ENCODE results near the gene PLSCR3. TPM values are rescaled to one million over a fixed set of nuclear protein-coding genes. Genes with fewer than 3 reads are reported as not detected.

Gene PLSCR3
- polyA plus RNA-seq, 1 experiment: 76.1 TPM

DNA sequence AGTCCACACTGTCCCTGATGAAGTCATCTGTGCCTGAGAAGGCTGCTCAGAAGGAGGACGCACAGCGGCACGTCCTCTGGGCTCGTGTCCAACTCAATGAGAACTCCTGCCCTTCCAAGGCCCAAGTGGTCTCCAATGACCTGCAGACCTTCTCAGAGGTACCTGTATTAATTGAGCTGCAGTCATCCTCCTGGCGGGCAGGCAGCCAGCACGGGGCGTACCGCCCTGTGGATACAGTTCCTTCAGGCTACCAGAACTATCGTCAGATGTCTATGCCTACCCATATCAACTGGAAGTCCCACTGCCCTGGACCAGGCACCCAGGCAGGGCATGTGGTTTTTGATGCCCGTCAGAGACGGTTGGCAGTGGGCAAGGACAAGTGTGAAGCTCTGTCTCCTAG, 38.0 kb upstream of the PLSCR3 start:
- TF ChIP-seq, protein P1, sequence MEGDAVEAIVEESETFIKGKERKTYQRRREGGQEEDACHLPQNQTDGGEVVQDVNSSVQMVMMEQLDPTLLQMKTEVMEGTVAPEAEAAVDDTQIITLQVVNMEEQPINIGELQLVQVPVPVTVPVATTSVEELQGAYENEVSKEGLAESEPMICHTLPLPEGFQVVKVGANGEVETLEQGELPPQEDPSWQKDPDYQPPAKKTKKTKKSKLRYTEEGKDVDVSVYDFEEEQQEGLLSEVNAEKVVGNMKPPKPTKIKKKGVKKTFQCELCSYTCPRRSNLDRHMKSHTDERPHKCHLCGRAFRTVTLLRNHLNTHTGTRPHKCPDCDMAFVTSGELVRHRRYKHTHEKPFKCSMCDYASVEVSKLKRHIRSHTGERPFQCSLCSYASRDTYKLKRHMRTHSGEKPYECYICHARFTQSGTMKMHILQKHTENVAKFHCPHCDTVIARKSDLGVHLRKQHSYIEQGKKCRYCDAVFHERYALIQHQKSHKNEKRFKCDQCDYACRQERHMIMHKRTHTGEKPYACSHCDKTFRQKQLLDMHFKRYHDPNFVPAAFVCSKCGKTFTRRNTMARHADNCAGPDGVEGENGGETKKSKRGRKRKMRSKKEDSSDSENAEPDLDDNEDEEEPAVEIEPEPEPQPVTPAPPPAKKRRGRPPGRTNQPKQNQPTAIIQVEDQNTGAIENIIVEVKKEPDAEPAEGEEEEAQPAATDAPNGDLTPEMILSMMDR (IDR thresholded peaks at IDR 0.05; ENCODE audit: insufficient read depth, low read depth, low read length): no peak
- no peak overlapping the region for H3K4me3 ChIP-seq (ENCODE audit: low read depth, low read length)
- H3K36me3 ChIP-seq (ENCODE audit: control insufficient read depth, insufficient read depth, low read length): no peaks in the 10 kb centered on the region
- ChIA-PET POLR2A (no interaction called here), CTCF (interaction anchor here (0.6 to 1.4 kb wide), 2 partner anchors 34 to 128 kb away, joined by 3 to 5 read pairs; no protein-coding TSS in a partner anchor)
- no peak for DNase-seq (ENCODE audit: low read depth)
- no peaks in the 10 kb centered on the region for H3K27me3 ChIP-seq (ENCODE audit: control insufficient read depth, insufficient read depth, low read length)

DNA sequence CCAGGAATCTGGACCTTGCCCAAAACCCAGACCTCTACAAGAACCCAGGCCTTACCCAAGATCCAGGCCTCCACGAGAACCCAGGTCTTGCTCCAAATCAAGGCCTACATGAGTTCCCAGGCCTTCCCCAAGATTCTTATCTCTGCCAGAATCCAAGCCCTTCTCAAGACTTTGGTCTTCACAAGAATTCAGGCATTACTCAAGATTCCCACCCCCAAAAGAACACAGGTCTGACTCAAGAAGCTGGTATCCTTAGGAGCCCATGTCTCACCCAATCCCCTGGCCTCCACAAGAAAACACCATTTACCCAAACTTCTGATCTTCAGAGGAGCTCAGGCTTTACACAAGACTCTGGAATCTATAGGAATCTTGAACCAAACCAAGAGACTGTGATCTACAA, 36.9 kb upstream of the PLSCR3 start:
- POLR2A ChIA-PET: interaction anchor here (0.6 kb wide), 1 partner anchor 27 kb away, joined by 11 read pairs; the partner anchor contains the start of gene TMEM256
- DNase-seq (ENCODE audit: low read depth): no peak
- Histone ChIP-seq H3K27me3 (ENCODE audit: control insufficient read depth, insufficient read depth, low read length) (no peaks in the 10 kb centered on the region), H3K4me3 (ENCODE audit: low read depth, low read length) (no peak overlapping the region), H3K36me3 (ENCODE audit: control insufficient read depth, insufficient read depth, low read length) (no peaks in the 10 kb centered on the region)
- TF ChIP-seq, protein P1 (IDR thresholded peaks at IDR 0.05; ENCODE audit: insufficient read depth, low read depth, low read length): no peak
- CTCF ChIA-PET: interaction anchor here (1.4 kb wide), 1 partner anchor 130 kb away, joined by 5 read pairs; no protein-coding TSS in a partner anchor

DNA sequence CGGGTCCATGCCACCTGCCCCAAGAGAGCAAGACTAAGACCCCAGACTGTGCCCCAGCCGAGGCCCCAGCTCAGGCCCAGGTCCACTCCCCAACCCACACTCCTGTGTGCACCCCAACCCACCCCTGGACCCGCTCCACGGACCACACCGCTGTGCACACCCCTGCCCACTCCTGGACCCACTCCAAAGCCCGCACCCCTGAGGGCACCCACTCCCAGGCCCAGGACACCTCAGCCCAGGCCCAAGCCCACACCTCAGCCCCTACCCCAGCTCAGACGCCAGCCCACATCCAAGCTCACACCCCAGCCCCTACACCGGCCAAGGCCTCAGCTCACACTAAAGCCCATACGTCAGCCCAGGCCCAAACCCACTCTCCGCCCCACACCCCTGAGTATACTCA, 35.4 kb upstream of the PLSCR3 start:
- TF ChIP-seq, protein P1 (IDR thresholded peaks at IDR 0.05; ENCODE audit: insufficient read depth, low read depth, low read length): no peak
- no peak overlapping the region for H3K4me3 ChIP-seq (ENCODE audit: low read depth, low read length)
- no peaks in the 10 kb centered on the region for H3K36me3 ChIP-seq (ENCODE audit: control insufficient read depth, insufficient read depth, low read length)
- H3K27me3 ChIP-seq (ENCODE audit: control insufficient read depth, insufficient read depth, low read length): no peaks in the 10 kb centered on the region
- ChIA-PET POLR2A (no interaction called here), CTCF (interaction anchor here (0.8 to 1.2 kb wide), 2 partner anchors 9 to 46 kb away, joined by 3 read pairs; no protein-coding TSS in a partner anchor)
- DNase-seq (ENCODE audit: low read depth): no peak

DNA sequence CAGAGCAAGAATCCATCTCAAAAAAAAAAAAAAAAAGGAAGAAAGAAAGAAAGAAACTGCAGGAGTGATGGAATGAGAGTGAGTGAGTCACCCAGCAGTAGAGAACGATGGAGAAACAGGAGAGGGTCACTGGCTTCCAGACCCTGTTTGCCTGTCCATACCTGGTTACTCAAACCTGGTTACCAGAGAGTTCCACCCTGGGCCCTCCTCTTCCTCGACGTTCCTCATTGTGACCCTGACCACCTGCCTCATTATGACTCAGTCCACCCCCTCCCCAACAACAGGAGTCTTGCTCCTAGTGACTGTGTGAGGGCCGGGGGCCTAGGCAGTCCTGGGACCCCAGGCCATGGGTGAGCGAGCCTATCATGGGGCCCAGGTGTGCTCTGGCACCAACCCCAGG, 34.2 kb upstream of the PLSCR3 start, which contains the start of gene SPEM3:
SPEM3 (plus strand) TSS at position 301 of the 400 bp plus-strand sequence; CDS start at position 347, 46 bp downstream.
- ChIA-PET CTCF (no interaction called here), POLR2A (no interaction called here)
- TF ChIP-seq, protein P1 (IDR thresholded peaks at IDR 0.05; ENCODE audit: insufficient read depth, low read depth, low read length): no peak
- Histone ChIP-seq H3K27me3 (ENCODE audit: control insufficient read depth, insufficient read depth, low read length) (no peaks in the 10 kb centered on the region), H3K4me3 (ENCODE audit: low read depth, low read length) (no peak within 1 kb of the TSS), H3K36me3 (ENCODE audit: control insufficient read depth, insufficient read depth, low read length) (no peaks in the 10 kb centered on the region)
- DNase-seq (ENCODE audit: low read depth): no peak

DNA sequence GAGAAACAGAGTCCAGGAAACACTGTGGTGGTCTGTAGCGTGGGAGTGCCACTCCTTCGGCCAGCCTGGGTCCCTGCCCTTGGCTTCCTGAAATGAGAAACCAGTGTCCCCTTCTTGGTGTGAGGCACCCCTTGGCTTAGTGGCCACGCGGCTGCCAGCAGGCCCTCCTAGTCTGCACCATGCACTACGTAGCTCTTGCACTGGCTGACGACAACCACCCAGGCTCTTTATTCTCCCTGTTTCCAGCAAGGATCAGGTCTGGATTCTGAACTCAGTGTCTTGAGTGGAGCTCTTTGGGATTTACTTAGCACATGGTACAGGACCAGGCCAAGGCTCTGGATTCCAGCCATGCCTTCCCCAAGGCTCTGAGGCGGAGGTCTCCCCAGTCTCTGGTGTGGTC, 33.2 kb upstream of the PLSCR3 start:
- Histone ChIP-seq H3K27me3 (ENCODE audit: control insufficient read depth, insufficient read depth, low read length) (no peaks in the 10 kb centered on the region), H3K36me3 (ENCODE audit: control insufficient read depth, insufficient read depth, low read length) (no peaks in the 10 kb centered on the region), H3K4me3 (ENCODE audit: low read depth, low read length) (no peak overlapping the region)
- ChIA-PET POLR2A (no interaction called here), CTCF (interaction anchor here (1.0 kb wide), 1 partner anchor 9 kb away, joined by 5 read pairs; no protein-coding TSS in a partner anchor)
- DNase-seq (ENCODE audit: low read depth): no peak
- TF ChIP-seq, protein P1 (IDR thresholded peaks at IDR 0.05; ENCODE audit: insufficient read depth, low read depth, low read length): no peak

All from BJ (cell line).